Ascending aorta (tissue), 2 donors: ENCODE results near the gene RAD17. TPM values are rescaled to one million over a fixed set of nuclear protein-coding genes. Genes with fewer than 3 reads are reported as not detected.
A peak's percentile ranks its signal among the peaks of the same experiment; 100 is the strongest.

ENCODE experiments used
- DNase-seq, 2 donors: peaks; one replicate each; pipeline ENCODE4 v3.0.0-alpha.2; 2019; ENCODE audit warnings: low spot score in 2 of 2
- H3K27ac ChIP-seq, 2 donors: fragments of 200-600 bp; sonication (generic); one replicate each; pipeline ENCODE4 v1.5.1; 2016 to 2017; ENCODE audit warnings: mild to moderate bottlenecking in 1 of 2
- H3K27me3 ChIP-seq: fragments of 200-600 bp; sonication (generic); one replicate; pipeline ENCODE4 v1.5.1; 2017
- H3K36me3 ChIP-seq, 2 donors: fragments of 200-600 bp; sonication (generic); one replicate each; pipeline ENCODE4 v1.5.1; 2016
- H3K4me1 ChIP-seq, 2 donors: fragments of 200-600 bp; sonication (generic); one replicate each; pipeline ENCODE4 v1.5.1; 2016 to 2017; ENCODE audit warnings: mild to moderate bottlenecking in 1 of 2
- H3K4me3 ChIP-seq, 2 donors: fragments of 200-600 bp; sonication (generic); one replicate each; pipeline ENCODE4 v1.5.1; 2016 to 2017; ENCODE audit warnings: mild to moderate bottlenecking in 1 of 2
- H3K9me3 ChIP-seq, 2 donors: fragments of 200-600 bp; sonication (generic); one replicate each; pipeline ENCODE4 v1.5.1; 2016
- intact Hi-C: fragments of 100-400 bp; cut with DNase I; formaldehyde crosslinking; loops from one replicate; pipeline ENCODE4 v1.15.1; 2023
- total RNA-seq: library from RNA; depleted of rRNA; stranded (reverse); fragments of >200 nt; gene quantifications from one replicate; pipeline ENCODE4 v1.1.0, GENCODE V29; 2016
- TF ChIP-seq, protein P1 (sequence below), 3 experiments: fragments of 200-600 bp in 2 of 3; fragments of 450-650 bp in 1 of 3; sonication (generic) in 2 of 3; IDR thresholded peaks; one replicate each; pipeline ENCODE4 v1.5.1; 2016 to 2019; ENCODE audit warnings: antibody characterized with exemption in 3 of 3, mild to moderate bottlenecking in 1 of 3, moderate library complexity in 1 of 3

RAD17 gene
- total RNA-seq, 1 donor from 2014 or later = 24.4 TPM

DNA sequence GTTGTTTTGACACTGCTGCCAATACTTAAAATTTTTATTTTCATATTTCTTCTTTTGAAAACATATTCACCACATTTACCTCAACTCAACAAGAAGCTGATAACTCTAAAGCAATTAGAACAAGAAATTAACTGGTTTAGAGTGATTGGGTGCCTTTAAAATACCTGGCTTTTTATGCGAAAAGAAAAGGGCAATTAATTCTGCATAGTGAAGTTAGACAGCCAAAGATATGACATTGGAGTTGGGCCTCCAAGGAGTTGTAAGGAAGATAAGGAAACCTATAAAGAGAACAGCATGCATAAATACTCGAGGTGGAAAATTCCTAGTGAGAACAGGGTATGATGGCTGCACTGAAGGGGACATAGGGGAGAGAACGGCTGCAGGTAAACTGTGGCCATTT, 9.9 kb upstream of the RAD17 start:
- H3K9me3 ChIP-seq = no peaks in the 10 kb centered on the region
- DNase-seq = no peak
- intact Hi-C loops = no loop called here
- no peaks in the 10 kb centered on the region for H3K4me1 ChIP-seq
- H3K36me3 ChIP-seq = peaks cover 10 to 20% of the 10 kb centered on the region in 2 donors
- H3K27ac ChIP-seq = no peak overlapping the region
- no peaks in the 10 kb centered on the region for H3K27me3 ChIP-seq
- TF ChIP-seq, protein P1, sequence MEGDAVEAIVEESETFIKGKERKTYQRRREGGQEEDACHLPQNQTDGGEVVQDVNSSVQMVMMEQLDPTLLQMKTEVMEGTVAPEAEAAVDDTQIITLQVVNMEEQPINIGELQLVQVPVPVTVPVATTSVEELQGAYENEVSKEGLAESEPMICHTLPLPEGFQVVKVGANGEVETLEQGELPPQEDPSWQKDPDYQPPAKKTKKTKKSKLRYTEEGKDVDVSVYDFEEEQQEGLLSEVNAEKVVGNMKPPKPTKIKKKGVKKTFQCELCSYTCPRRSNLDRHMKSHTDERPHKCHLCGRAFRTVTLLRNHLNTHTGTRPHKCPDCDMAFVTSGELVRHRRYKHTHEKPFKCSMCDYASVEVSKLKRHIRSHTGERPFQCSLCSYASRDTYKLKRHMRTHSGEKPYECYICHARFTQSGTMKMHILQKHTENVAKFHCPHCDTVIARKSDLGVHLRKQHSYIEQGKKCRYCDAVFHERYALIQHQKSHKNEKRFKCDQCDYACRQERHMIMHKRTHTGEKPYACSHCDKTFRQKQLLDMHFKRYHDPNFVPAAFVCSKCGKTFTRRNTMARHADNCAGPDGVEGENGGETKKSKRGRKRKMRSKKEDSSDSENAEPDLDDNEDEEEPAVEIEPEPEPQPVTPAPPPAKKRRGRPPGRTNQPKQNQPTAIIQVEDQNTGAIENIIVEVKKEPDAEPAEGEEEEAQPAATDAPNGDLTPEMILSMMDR (IDR thresholded peaks at IDR 0.05) = no peak
- no peak overlapping the region for H3K4me3 ChIP-seq

DNA sequence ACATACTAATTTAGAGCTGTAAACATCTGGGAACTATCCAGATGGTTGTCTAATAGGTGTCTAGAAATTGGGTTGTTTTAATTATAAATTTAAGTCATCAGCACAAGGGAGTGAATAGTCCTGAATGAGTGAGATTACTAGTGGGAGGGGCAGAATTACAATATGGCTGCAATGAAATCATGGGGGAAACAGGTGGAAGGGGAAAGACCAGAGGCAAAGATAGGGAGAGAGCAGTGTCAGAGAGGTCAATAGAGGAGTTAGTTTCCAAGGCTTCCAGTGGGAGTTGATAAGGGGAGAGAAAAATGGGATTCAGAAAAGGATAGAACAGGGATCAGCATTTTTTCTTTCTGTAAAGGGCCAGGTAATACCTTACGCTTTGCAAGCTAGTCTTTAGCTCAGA, 9.2 kb upstream of the RAD17 start:
- Histone ChIP-seq H3K27me3 (no peaks in the 10 kb centered on the region), H3K9me3 (no peaks in the 10 kb centered on the region), H3K27ac (no peak overlapping the region), H3K4me1 (no peaks in the 10 kb centered on the region), H3K36me3 (peaks cover 11 to 19% of the 10 kb centered on the region in 2 donors), H3K4me3 (no peak overlapping the region)
- intact Hi-C loops = no loop called here
- no peak for DNase-seq
- TF ChIP-seq, protein P1 (IDR thresholded peaks at IDR 0.05) = no peak

DNA sequence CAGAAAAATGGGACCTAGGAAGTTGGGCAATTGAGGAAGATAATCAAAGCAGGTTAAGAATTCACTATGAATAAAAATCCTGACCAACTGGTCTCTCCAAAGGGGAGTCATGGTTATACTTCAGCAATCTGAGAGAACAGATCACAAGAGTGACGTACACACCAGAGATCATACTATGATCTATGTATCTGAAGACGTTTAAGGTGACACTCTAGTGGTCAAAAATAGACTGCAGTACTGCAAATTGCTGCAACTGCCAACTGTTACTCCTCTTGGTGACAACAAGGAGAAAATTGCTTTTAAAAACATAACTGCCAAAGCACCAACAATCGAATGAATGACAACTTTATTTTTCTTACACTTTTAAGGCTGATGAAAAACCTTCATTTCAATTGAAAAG, 5.2 kb upstream of the RAD17 start:
- TF ChIP-seq, protein P1 (IDR thresholded peaks at IDR 0.05) = no peak
- Histone ChIP-seq H3K36me3 (peaks cover 17 to 32% of the 10 kb centered on the region in 2 donors), H3K9me3 (no peaks in the 10 kb centered on the region), H3K4me3 (no peak overlapping the region), H3K27me3 (no peaks in the 10 kb centered on the region), H3K27ac (no peak overlapping the region), H3K4me1 (peaks cover 7 to 13% of the 10 kb centered on the region in 2 donors)
- no peak for DNase-seq
- intact Hi-C loops = no loop called here

DNA sequence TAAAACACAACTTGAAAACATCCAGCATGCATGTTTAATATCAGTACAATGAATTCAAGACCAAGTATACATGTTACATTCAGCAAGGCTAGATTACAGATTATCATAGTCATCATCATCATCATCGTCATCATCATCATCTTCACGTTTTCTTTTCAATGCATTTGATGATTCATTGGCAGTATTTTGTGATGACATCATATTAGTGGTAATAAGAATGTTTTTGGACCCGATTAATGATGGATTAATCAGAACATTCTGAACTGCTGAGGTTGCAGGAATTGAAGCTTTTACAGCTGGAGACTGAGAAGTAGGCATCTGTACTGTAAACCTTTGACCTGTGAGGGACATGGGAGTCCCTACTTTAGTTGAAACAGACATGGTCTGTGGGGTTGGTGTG, 4.8 kb upstream of the RAD17 start:
- peaks cover 17 to 32% of the 10 kb centered on the region in 2 donors for H3K36me3 ChIP-seq
- TF ChIP-seq, protein P1 (IDR thresholded peaks at IDR 0.05) = no peak
- H3K27me3 ChIP-seq = no peaks in the 10 kb centered on the region
- intact Hi-C loops = no loop called here
- no peak overlapping the region for H3K4me3 ChIP-seq
- no peak overlapping the region for H3K27ac ChIP-seq
- H3K4me1 ChIP-seq = peaks cover 7 to 13% of the 10 kb centered on the region in 2 donors
- no peak for DNase-seq
- no peaks in the 10 kb centered on the region for H3K9me3 ChIP-seq

DNA sequence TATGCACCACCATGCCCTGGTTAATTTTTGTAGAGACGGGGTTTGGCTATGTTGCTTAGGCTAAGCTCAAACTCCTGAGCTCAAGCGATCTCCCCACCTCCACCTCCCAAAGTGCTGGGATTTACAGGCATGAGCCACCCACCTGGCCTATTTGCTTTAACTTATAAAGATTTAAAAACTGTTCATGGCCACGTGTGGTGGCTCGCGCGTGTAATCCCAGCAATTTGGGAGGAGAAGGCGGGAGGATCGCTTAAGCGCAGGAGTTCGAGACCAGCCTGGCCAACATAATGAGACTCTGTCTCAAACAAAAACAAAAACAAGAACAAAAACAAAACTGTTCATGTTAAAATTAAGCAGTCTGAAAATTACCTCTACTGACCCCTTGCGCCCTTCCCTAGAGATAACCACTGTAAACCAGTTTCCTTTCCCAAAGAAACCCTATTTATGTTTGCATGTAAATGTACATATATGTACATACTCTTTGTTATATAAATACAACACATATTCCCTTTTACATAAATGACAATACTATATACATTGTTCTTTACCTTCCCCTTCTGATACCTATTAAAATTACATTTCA, 1.8 kb upstream of the RAD17 start:
- Histone ChIP-seq H3K27me3 (no peaks in the 10 kb centered on the region), H3K9me3 (no peaks in the 10 kb centered on the region), H3K4me1 (peaks cover 7 to 18% of the 10 kb centered on the region in 2 donors), H3K27ac (peak overlapping the region in 1 of 2 donors; percentile 90), H3K36me3 (peaks cover 17 to 29% of the 10 kb centered on the region in 2 donors), H3K4me3 (peak overlapping the region; percentile 21 to 70)
- TF ChIP-seq, protein P1 (IDR thresholded peaks at IDR 0.05) = no peak
- intact Hi-C loops = loop anchor here (2.0 kb wide), 2 partner anchors 35 to 201 kb away; partner anchors contain the start of genes CCDC125 and CCNB1
- DNase-seq = no peak
